Limb (tissue), 2 donors: ENCODE data around the gene SUPT3H.

Source experiments
- DNase-seq, 2 donors: peaks; one replicate each; pipeline ENCODE4 v3.0.0-alpha.2; 2016; ENCODE audit errors: extremely low spot score in 2 of 2

The SUPT3H gene

GRCh38 chr6:44957156-44957555, 420.6 kb downstream of the SUPT3H start:
- no peak for DNase-seq

GRCh38 chr6:44956396-44956795, 421.3 kb downstream of the SUPT3H start:
- DNase-seq, result no peak

GRCh38 chr6:44955145-44955544, 422.6 kb downstream of the SUPT3H start:
- DNase-seq, result no peak

GRCh38 chr6:44954281-44954680, 423.5 kb downstream of the SUPT3H start:
- no peak for DNase-seq

GRCh38 chr6:44951253-44951747, 426.4 kb downstream of the SUPT3H start:
- no peak for DNase-seq

GRCh38 chr6:44949596-44950201, 428.0 kb downstream of the SUPT3H start:
- no peak for DNase-seq

- DNase-seq, result no peak
These were observed 434.2 kb downstream of the SUPT3H start for GRCh38 chr6:44943541-44943940.

GRCh38 chr6:44942798-44943197, 434.9 kb downstream of the SUPT3H start:
- no peak for DNase-seq

- DNase-seq, result no peak
These were observed 435.5 kb downstream of the SUPT3H start for GRCh38 chr6:44942201-44942600.

- DNase-seq, result no peak
These were observed 437.4 kb downstream of the SUPT3H start for GRCh38 chr6:44940367-44940766.

GRCh38 chr6:44935693-44936300, 441.9 kb downstream of the SUPT3H start:
- no peak for DNase-seq

- DNase-seq, result no peak
These were observed 444.6 kb downstream of the SUPT3H start for GRCh38 chr6:44933108-44933507.

- DNase-seq, result no peak
These were observed 445.1 kb downstream of the SUPT3H start for GRCh38 chr6:44932651-44933091.

- DNase-seq, result no peak
These were observed 446.3 kb downstream of the SUPT3H start for GRCh38 chr6:44931385-44931784.

- no peak for DNase-seq
These were observed 451.2 kb downstream of the SUPT3H start for GRCh38 chr6:44926556-44926955.

GRCh38 chr6:44925100-44925739, 452.5 kb downstream of the SUPT3H start:
- no peak for DNase-seq

- DNase-seq, result no peak
These were observed 454.3 kb downstream of the SUPT3H start for GRCh38 chr6:44923444-44923843.

- DNase-seq, result no peak
These were observed 455.9 kb downstream of the SUPT3H start for GRCh38 chr6:44921798-44922197.

GRCh38 chr6:44920952-44921491, 456.7 kb downstream of the SUPT3H start:
- DNase-seq, result no peak

GRCh38 chr6:44918671-44919296, 458.9 kb downstream of the SUPT3H start:
- DNase-seq, result no peak

GRCh38 chr6:44917430-44917829, 460.3 kb downstream of the SUPT3H start:
- no peak for DNase-seq

- no peak for DNase-seq
These were observed 462.6 kb downstream of the SUPT3H start for GRCh38 chr6:44915111-44915510.
